HUES64 (cell line): ENCODE measurements around the gene ZNF764. TPM values are rescaled to one million over a fixed set of nuclear protein-coding genes. Genes with fewer than 3 reads are reported as not detected.
"Not testable (repeated sequence)": the region's sequence is repeated elsewhere in the genome, so short reads cannot be mapped to it uniquely, and the experiment has no call there.

ENCODE experiments used
- H3K27ac ChIP-seq: 2 replicates; pipeline ENCODE4 v1.7.0; 2013; ENCODE audit warnings: low read depth, low read length, inconsistent platforms
- H3K27me3 ChIP-seq: 2 replicates; pipeline ENCODE4 v1.6.1; 2013; ENCODE audit warnings: mild to moderate bottlenecking, low read length; ENCODE audit not compliant: insufficient read depth
- H3K36me3 ChIP-seq: 2 replicates; pipeline ENCODE4 v1.6.1; 2013; ENCODE audit warnings: mild to moderate bottlenecking, low read length; ENCODE audit not compliant: insufficient read depth
- H3K4me1 ChIP-seq: 2 replicates; pipeline ENCODE4 v1.6.1; 2013; ENCODE audit warnings: mild to moderate bottlenecking, low read length, moderate library complexity; ENCODE audit not compliant: insufficient read depth
- H3K4me3 ChIP-seq: 2 replicates; pipeline ENCODE4 v1.5.1; 2013; ENCODE audit warnings: mild to moderate bottlenecking, low read length, moderate library complexity
- H3K9ac ChIP-seq: 2 replicates; pipeline ENCODE4 v1.6.1; 2013; ENCODE audit warnings: mild to moderate bottlenecking, low read depth, low read length
- H3K9me3 ChIP-seq: 2 replicates; pipeline ENCODE4 v1.6.1; 2013; ENCODE audit warnings: low read depth, low read length; ENCODE audit not compliant: insufficient read depth
- WGBS: fragments of 150-250, 120-280 bp; methylation state at CpG from one replicate; pipeline ENCODE4 v1.1.7; 2013; ENCODE audit warnings: missing lambda C conversion rate; 5-methylcytosine and 5-hydroxymethylcytosine counted together
- polyA plus RNA-seq, 2 experiments: library from polyadenylated mRNA; stranded (reverse); fragments of 50-300 nt; gene quantifications; one replicate each; pipeline ENCODE4 v1.2.3, GENCODE V29; 2013

ZNF764 gene
- polyA plus RNA-seq (2013, experiment 1 of 2): 5.2 TPM
- polyA plus RNA-seq (2013, experiment 2 of 2): 6.0 TPM

DNA sequence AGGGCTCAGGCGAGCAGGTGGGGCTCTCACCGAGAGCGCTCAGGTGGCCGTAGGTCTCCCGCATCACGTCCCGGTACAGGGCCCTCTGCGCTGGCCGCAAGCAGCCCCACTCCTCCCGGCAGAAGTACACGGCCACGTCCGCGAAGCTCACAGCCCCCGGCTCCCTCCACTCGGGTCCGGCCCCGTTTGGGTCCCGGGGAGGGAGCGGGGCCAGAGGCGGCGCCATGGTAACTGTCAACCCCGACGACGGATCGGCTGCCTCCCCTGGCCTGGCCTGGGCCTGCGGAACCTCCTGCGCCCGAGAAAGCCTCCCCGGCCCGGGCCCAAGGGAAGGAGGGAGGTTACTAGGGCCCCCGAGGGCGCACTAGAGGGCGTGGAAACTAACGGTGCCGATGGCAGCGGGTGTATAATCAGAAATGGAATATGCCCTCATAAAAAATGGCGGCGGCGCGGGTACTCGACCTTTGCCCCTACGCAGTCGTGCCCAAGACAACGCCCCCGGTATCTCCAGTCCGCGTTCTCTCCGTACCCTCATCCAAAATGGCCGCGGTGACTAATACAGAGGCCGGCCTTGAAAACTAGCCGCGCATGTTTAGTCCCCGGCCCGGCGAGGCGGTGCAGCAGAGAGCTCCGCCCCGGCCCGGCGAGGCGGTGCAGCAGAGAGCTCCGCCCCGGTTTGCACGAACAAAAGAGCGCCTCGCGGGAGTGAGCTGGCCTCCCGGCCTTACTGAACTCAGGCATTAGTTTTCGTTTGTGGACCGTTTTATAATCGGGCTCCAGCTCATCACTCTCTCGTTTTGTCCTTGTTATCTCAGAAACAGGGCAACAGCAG lies at the start of gene ZNF764:
Gene ZNF764 (minus strand): TSS at position 418 of the 832 bp plus-strand sequence. CDS start 192 bp downstream, at position 226.
- Histone ChIP-seq H3K4me3 (peak within 1 kb of the TSS; percentile 84), H3K27me3 (no peaks in the 10 kb centered on the region), H3K9ac (peak within 1 kb of the TSS; percentile 78), H3K9me3 (no peaks in the 10 kb centered on the region), H3K27ac (peak within 1 kb of the TSS; percentile 91; the same call in 1 of the 2 replicates), H3K36me3 (peaks cover 22% of the 10 kb centered on the region), H3K4me1 (no peaks in the 10 kb centered on the region)
- WGBS: under 1% methylated on average over 74 of the region's 74 CpGs

DNA sequence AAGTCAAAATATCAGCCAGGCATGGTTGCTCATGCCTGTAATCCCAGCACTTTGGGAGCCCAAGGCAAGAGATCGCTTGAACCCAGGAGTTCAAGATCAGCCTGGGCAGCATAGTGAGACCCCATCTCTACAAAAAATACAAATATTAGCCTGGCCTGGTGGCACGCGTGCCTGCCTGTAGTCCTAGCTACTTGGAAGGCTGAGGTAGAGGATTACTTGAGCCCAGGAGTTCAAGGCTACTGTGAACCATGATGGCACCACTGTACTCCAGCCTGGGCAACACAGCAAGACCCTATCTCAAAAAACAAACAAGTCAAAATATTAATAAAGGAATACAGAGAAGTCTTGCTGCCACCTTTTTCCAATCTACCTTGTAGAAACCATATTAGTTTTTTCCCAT lies 47.8 kb upstream of the ZNF764 start:
- H3K9ac ChIP-seq: no peak overlapping the region
- H3K9me3 ChIP-seq: no peaks in the 10 kb centered on the region
- no peak overlapping the region for H3K27ac ChIP-seq
- H3K4me1 ChIP-seq: no peaks in the 10 kb centered on the region
- no peaks in the 10 kb centered on the region for H3K27me3 ChIP-seq
- WGBS: 100% methylated on average over 3 of the region's 3 CpGs
- peaks cover 42% of the 10 kb centered on the region for H3K36me3 ChIP-seq
- H3K4me3 ChIP-seq: no peak overlapping the region

DNA sequence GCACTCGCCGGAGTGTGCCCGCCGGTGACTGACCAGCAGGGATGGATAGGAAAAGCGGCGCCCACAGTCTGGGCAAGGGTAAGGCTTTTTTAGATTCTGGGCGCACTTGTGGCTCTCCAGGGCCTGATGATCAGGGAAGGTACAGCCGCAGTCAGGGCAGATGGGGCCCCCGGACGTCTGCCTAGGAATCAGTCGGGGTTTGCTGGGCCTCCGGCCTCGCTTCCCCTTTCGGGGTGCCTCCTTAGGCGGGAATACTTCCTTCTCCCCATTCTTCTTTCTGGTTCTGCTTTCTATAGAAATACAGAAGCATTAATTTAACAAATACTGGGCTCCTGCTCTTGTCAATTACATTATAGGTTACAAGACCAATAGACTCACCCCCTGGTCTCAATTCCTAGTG lies 47.0 kb upstream of the ZNF764 start:
- H3K4me3 ChIP-seq: no peak overlapping the region
- H3K4me1 ChIP-seq: no peaks in the 10 kb centered on the region
- H3K27me3 ChIP-seq: no peaks in the 10 kb centered on the region
- no peaks in the 10 kb centered on the region for H3K9me3 ChIP-seq
- 93% methylated on average over 15 of the region's 15 CpGs for WGBS
- H3K9ac ChIP-seq: no peak overlapping the region
- peaks cover 42% of the 10 kb centered on the region for H3K36me3 ChIP-seq
- H3K27ac ChIP-seq: no peak overlapping the region

DNA sequence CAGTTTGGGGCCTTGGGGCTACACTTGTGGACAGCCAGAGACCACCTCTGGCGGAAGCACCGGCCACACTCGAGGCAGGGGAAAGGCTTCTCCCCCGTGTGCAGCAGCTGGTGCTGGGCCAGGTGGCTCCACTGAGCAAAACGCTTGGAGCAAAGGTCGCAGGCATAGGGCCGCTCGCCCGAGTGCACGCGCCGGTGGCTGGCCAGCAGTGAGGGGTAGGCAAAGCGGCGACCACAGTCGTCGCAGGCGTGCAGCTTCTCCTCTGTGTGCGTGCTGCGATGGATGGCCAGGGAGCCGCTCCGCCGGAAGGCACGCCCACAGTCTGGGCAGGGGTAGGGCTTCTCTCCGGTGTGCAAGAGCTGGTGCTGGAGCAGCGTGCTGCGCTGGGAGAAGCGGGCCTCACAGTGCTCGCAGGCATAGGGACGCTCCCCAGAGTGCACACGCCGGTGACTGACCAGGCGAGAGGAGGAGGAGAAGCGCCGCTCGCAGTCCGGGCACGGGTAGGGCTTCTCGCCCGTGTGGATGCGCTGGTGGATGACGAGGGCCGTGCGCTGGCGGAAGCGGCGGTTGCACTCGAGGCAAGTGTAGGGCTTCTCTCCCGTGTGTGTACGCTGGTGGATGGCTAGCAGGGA lies 46.3 kb upstream of the ZNF764 start:
- H3K9ac ChIP-seq: no peak overlapping the region
- WGBS: 96% methylated on average over 49 of the region's 49 CpGs
- peaks cover 42% of the 10 kb centered on the region for H3K36me3 ChIP-seq

DNA sequence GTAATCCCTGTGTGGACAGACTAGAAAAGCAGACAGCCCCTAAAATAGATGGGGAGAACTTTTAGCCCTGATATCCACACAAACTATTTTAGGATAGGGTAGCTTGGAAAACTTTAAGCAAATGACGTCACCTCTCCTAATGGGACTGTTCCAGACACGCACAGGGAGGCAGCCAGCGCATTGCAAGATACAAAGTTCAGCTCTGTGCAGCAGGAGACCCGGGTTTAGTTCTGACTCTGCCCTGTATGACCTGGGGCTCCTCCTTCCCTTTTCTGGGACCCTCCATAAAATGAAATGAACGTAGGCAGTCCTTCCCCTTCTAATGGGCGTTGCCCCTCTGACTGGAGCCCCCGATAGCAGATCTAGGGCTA lies 45.8 kb upstream of the ZNF764 start:
- Histone ChIP-seq H3K27me3 (no peaks in the 10 kb centered on the region), H3K4me1 (no peaks in the 10 kb centered on the region), H3K9ac (no peak overlapping the region), H3K4me3 (no peak overlapping the region), H3K36me3 (peaks cover 42% of the 10 kb centered on the region), H3K9me3 (no peaks in the 10 kb centered on the region), H3K27ac (no peak overlapping the region)
- 96% methylated on average over 7 of the region's 7 CpGs for WGBS

More for the DNA sequence above, 46.3 kb upstream of the ZNF764 start:
- Histone ChIP-seq H3K4me3 (no peak overlapping the region), H3K9me3 (no peaks in the 10 kb centered on the region), H3K4me1 (no peaks in the 10 kb centered on the region), H3K27me3 (no peaks in the 10 kb centered on the region), H3K27ac (no peak overlapping the region)

DNA sequence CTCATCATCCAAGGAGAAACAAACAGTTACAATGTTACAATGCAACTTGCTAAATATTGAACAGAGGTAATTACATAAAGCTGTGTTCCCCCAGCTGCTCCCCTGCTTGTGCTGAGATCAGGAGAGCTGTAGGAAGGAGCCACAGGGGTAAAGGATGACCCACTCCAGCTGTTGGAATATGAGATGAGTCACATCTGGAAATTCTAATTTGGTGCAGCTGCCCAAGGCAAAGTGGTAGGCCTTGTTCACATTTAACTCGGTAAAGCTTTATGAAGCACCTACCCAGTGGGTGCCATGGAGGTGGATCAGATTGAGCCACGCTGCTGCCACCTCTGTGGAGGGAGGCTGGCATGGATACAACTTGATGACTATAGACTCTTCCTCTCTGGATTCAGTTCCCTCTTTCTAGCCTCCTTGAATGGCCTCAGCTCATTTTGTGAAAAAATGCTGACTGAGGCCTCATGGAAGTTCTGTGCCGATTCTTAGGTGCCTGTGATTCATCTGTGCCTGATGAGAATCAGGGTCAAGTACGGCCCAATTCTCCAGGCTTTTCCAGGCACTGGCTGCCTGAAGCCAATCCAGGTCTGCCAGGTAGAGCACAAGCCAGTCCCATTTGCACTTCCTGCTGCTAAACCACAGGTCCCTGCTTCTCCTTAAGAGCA lies 44.6 kb upstream of the ZNF764 start:
- no peaks in the 10 kb centered on the region for H3K9me3 ChIP-seq
- 93% methylated on average over 4 of the region's 4 CpGs for WGBS
- no peak overlapping the region for H3K27ac ChIP-seq

DNA sequence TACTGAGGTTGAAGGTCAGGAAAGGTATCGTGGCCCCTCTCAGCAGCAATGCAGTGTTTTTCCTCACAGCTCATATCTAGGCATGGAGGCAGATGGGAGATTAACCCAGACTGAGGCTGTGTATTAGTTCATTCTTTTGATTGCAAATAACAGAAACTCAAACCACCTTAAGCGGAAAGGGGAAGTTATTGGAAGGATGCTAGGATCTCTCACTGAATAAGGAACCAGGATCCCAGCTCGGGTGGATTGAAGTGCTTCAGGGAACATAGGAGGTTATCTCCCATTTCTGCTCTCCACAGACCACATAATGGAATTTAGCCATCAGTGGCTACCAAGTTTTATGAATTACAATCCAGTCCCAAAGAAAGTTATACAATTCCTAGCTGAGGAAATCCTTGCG lies 43.8 kb upstream of the ZNF764 start:
- H3K4me3 ChIP-seq: no peak overlapping the region
- WGBS: 88% methylated on average over 3 of the region's 4 CpGs
- no peak overlapping the region for H3K9ac ChIP-seq
- no peaks in the 10 kb centered on the region for H3K9me3 ChIP-seq
- H3K27ac ChIP-seq: no peak overlapping the region
- H3K4me1 ChIP-seq: no peaks in the 10 kb centered on the region
- peaks cover 37% of the 10 kb centered on the region for H3K36me3 ChIP-seq
- no peaks in the 10 kb centered on the region for H3K27me3 ChIP-seq

More for the DNA sequence above, 44.6 kb upstream of the ZNF764 start:
- Histone ChIP-seq H3K4me1 (no peaks in the 10 kb centered on the region), H3K27me3 (no peaks in the 10 kb centered on the region), H3K36me3 (peaks cover 39% of the 10 kb centered on the region), H3K9ac (no peak overlapping the region), H3K4me3 (no peak overlapping the region)

DNA sequence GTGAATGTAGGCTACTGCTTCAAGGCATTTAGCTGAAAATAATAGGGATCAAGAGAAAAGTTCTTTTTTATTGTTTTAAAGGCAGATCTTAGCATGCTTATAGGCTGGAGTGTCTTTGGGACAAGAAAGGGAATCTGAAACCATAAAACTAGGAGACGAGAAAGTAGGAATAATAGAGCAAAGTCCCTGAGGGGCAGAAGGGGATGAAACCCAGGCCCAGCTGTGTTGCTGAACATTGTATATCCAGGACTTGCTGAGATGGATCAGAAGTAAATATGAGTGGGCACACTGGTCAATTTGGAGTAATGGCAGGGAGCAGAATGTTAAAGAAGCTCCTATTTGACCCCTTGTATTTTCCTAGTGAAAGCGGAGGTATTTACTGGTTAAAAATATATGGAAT lies 42.8 kb upstream of the ZNF764 start:
- Histone ChIP-seq H3K9me3 (no peaks in the 10 kb centered on the region), H3K36me3 (peaks cover 29% of the 10 kb centered on the region), H3K27me3 (no peaks in the 10 kb centered on the region), H3K4me3 (no peak overlapping the region), H3K27ac (no peak overlapping the region), H3K9ac (no peak overlapping the region), H3K4me1 (no peaks in the 10 kb centered on the region)
- WGBS: 96% methylated on average over 2 of the region's 2 CpGs

DNA sequence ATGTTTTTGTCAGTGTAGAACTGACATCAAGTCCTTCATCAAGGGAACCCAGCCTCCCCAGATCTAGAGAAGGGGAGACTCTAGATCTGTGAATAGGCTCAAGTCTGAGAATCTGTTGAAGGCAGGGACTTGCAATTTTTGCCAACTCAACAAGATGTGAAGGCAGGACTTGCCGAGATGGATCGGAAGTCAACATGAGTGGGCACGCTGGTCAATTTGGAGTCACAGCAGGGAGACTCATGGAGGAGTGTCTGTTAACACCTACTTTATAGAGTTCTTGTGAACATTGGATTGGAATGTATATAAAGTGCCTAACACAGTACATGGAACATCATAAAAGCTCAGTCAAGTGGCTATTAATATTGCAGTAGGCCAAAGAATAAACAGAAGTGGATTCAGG lies 42.0 kb upstream of the ZNF764 start:
- Histone ChIP-seq H3K27me3 (no peaks in the 10 kb centered on the region), H3K27ac (no peak overlapping the region), H3K4me1 (no peaks in the 10 kb centered on the region), H3K4me3 (no peak overlapping the region), H3K9ac (no peak overlapping the region), H3K9me3 (no peaks in the 10 kb centered on the region), H3K36me3 (peaks cover 25% of the 10 kb centered on the region)
- 90% methylated on average over 3 of the region's 3 CpGs for WGBS

DNA sequence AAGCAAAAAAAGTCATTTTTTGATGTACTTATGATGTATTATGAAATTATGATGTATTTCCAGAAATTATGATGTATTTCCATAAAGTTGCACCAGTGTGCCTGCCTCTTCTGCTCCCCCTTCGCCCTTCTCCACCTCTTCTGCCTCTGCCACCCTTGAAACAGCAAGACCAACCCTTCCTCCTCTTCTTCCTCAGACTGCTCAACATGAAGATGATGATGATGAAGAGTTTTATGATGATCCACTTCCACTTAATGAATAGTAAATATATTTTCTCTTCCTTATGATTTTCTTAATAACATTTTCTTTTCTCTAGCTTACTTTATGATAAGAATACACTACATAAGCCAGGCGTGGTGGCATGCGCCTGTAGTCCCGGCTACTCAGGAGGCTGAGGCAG lies 34.7 kb upstream of the ZNF764 start:
- Histone ChIP-seq H3K4me1 (no peaks in the 10 kb centered on the region), H3K9ac (no peak overlapping the region), H3K36me3 (peaks cover 8% of the 10 kb centered on the region), H3K4me3 (no peak overlapping the region), H3K9me3 (no peaks in the 10 kb centered on the region), H3K27me3 (no peaks in the 10 kb centered on the region), H3K27ac (no peak overlapping the region)
- WGBS: 95% methylated on average over 3 of the region's 4 CpGs

DNA sequence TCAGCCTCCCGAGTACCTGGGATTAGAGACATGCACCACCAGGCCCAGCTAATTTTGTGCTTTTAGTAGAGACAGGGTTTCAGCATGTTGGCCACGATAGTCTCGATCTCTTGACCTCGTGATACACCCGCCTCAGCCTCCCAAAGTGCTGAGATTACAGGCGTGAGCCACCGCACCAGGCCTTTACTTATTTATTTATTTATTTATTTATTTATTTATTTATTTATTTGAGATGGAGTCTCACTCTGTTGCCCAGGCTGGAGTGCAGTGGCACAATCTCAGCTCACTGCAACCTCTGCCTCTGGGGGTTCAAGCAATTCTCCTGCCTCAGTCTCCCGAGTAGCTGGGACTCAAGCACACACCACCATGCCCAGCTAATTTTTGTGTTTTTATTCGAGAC lies 32.7 kb upstream of the ZNF764 start:
- not testable (repeated sequence) for H3K9me3 ChIP-seq, H3K27ac ChIP-seq, H3K27me3 ChIP-seq, H3K4me1 ChIP-seq, H3K9ac ChIP-seq, H3K4me3 ChIP-seq
- peaks cover 16% of the 10 kb centered on the region for H3K36me3 ChIP-seq
- WGBS: 97% methylated on average over 8 of the region's 9 CpGs
